Measurements from ENCODE around the gene SMC1B.

DNA sequence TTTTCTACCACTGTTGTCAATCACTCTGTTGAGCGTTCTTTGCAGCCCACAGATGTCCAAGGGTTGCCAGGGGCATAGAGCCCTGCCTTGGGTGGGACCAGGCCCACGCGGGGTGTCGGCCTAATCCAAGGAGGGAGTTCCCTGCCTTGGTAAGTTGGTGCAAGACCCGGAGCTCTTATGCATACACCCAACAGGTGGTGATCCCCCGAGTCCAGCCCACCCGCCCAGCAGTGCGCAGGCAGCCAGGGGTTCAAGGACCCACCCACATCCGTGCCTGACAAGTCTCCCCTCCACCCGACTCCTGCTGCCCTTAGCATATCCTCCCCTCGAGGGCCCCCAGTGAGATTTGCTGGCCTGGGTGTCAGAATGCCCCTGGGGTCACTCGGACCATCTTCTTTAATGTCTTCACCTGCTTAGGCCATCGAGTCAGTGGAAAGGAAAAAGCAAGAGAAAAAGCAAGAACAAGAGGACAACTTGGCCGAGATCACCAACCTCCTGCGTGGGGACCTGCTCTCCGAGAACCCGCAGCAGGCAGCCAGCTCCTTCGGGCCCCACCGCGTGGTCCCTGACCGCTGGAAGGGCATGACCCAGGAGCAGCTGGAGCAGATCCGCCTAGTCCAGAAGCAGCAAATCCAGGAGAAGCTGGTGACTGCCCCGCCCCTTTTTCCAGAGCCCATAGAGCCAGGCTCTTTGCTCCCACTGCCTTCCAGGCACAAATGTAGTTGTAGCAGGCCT, 12.3 kb upstream of the SMC1B start:
- no peak for TF ChIP-seq CTCF (IDR thresholded peaks at IDR 0.05)
- no peak for TF ChIP-seq POLR2A (IDR thresholded peaks at IDR 0.05)

Data from uterus (tissue), 2 donors.